Activated T-cell treated with anti-CD3 and anti-CD28 coated beads, Interleukin-2, amount 50 U/mL, for 24 hours (primary cell): ENCODE data around the gene DENND1B.
A peak's percentile ranks its signal among the peaks of the same experiment; 100 is the strongest.

Source experiments
- DNase-seq: peaks from one replicate; pipeline ENCODE4 v3.0.0-alpha.2; 2020
- H3K27ac Mint-ChIP-seq: 2 replicates; pipeline ENCODE4 v1.8.0; 2020; ENCODE audit warnings: mild to moderate bottlenecking, mixed read lengths
- H3K27me3 Mint-ChIP-seq: 2 replicates; pipeline ENCODE4 v1.8.0; 2020; ENCODE audit warnings: mixed read lengths
- H3K36me3 Mint-ChIP-seq: 2 replicates; pipeline ENCODE4 v1.8.0; 2020; ENCODE audit warnings: low read depth, mixed read lengths
- H3K4me1 Mint-ChIP-seq: 2 replicates; pipeline ENCODE4 v1.8.0; 2020; ENCODE audit warnings: low read depth, mixed read lengths
- H3K4me3 Mint-ChIP-seq: 2 replicates; pipeline ENCODE4 v1.8.0; 2020; ENCODE audit warnings: mild to moderate bottlenecking, moderate library complexity, mixed read lengths
- H3K9me3 Mint-ChIP-seq: 2 replicates; pipeline ENCODE4 v1.8.0; 2020; ENCODE audit warnings: mixed read lengths

The DENND1B gene

GRCh38 chr1:197621761-197622160 is 153.5 kb downstream of the DENND1B start:
- Mint-ChIP-seq H3K36me3 (peaks cover 16% of the 10 kb centered on the region), H3K4me3 (no peak overlapping the region), H3K4me1 (no peaks in the 10 kb centered on the region), H3K27ac (no peak overlapping the region), H3K27me3 (no peaks in the 10 kb centered on the region), H3K9me3 (no peaks in the 10 kb centered on the region)
- DNase-seq, result no peak

DNA sequence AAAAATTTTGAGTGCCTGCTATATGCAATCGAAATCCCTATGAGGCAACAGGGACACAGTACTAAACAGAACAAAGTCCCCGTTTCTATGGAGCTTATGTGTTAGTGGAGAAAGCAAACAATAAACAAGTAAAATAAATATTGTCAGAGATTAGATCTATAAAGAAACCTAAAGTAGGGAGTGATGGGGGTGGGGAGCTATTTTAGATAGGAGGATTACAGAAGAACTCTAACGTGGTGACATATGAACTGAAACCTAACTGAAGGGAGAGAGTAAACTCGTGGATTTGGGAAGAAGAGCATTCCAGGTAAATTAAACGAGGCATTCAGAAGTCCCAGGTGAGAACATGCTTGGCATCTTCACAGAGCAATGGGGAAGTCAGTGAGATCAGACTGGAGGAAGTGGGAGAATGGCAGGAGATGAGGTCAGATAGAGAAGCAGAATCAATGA is 154.5 kb downstream of the DENND1B start:
- DNase-seq, result no peak
- Mint-ChIP-seq H3K9me3 (no peaks in the 10 kb centered on the region), H3K27ac (no peak overlapping the region), H3K36me3 (peaks cover 9% of the 10 kb centered on the region), H3K4me1 (no peaks in the 10 kb centered on the region), H3K27me3 (no peaks in the 10 kb centered on the region), H3K4me3 (no peak overlapping the region)

GRCh38 chr1:197619008-197619640 is 156.2 kb downstream of the DENND1B start:
- H3K36me3 Mint-ChIP-seq, result peaks cover 7% of the 10 kb centered on the region
- no peak for DNase-seq
- no peak overlapping the region for H3K27ac Mint-ChIP-seq
- no peak overlapping the region for H3K4me3 Mint-ChIP-seq
- no peaks in the 10 kb centered on the region for H3K9me3 Mint-ChIP-seq
- H3K27me3 Mint-ChIP-seq, result no peaks in the 10 kb centered on the region
- no peaks in the 10 kb centered on the region for H3K4me1 Mint-ChIP-seq

GRCh38 chr1:197618061-197618460 is 157.2 kb downstream of the DENND1B start:
- no peak overlapping the region for H3K27ac Mint-ChIP-seq
- H3K4me3 Mint-ChIP-seq, result no peak overlapping the region
- H3K36me3 Mint-ChIP-seq, result peaks cover 12% of the 10 kb centered on the region
- H3K4me1 Mint-ChIP-seq, result no peaks in the 10 kb centered on the region
- H3K9me3 Mint-ChIP-seq, result no peaks in the 10 kb centered on the region
- DNase-seq, result no peak
- no peaks in the 10 kb centered on the region for H3K27me3 Mint-ChIP-seq

GRCh38 chr1:197615693-197616011 is 159.6 kb downstream of the DENND1B start:
- Mint-ChIP-seq H3K36me3 (peaks cover 13% of the 10 kb centered on the region), H3K4me3 (no peak overlapping the region), H3K27ac (no peak overlapping the region), H3K9me3 (no peaks in the 10 kb centered on the region), H3K4me1 (no peaks in the 10 kb centered on the region), H3K27me3 (no peaks in the 10 kb centered on the region)
- DNase-seq, result no peak

GRCh38 chr1:197614916-197615692 is 160.2 kb downstream of the DENND1B start:
- peaks cover 13% of the 10 kb centered on the region for H3K36me3 Mint-ChIP-seq
- H3K4me3 Mint-ChIP-seq, result no peak overlapping the region
- no peaks in the 10 kb centered on the region for H3K9me3 Mint-ChIP-seq
- DNase-seq, result peak; percentile 29
- H3K4me1 Mint-ChIP-seq, result no peaks in the 10 kb centered on the region
- H3K27ac Mint-ChIP-seq, result no peak overlapping the region
- H3K27me3 Mint-ChIP-seq, result no peaks in the 10 kb centered on the region

DNA sequence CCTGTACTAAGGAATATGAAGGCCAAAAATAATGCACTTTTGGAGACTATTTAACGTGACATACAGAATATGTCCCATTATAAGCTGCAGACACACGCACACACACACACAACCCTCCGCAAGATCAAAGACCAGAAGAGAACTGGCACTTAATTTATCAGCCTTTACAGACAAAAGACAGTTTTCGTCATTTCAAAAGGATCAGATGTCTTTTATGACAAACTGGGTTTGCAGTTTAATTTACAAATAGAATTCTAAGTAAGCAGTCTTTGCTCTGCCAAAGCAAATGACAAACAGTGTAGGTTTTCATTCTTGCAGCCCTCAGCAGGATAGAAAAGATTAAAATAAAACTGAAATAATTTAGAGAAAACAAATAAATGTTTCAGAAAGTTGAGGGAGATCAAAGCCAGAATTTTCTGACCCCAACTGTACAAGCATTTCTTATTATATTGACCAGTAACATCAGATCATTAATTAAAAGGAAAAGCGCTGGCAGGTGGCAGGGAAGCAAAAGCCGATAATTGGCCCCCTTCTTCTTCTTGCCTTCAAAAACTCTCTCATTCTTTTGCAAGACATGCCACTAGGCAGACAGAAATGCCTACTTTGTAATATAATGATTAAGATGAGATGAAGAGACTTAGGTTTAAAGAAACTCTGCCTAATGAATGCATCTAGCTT is 169.0 kb downstream of the DENND1B start:
- Mint-ChIP-seq H3K4me3 (no peak overlapping the region), H3K27me3 (no peaks in the 10 kb centered on the region), H3K36me3 (peaks cover 6% of the 10 kb centered on the region), H3K4me1 (no peaks in the 10 kb centered on the region), H3K27ac (no peak overlapping the region), H3K9me3 (no peaks in the 10 kb centered on the region)
- DNase-seq, result no peak

DNA sequence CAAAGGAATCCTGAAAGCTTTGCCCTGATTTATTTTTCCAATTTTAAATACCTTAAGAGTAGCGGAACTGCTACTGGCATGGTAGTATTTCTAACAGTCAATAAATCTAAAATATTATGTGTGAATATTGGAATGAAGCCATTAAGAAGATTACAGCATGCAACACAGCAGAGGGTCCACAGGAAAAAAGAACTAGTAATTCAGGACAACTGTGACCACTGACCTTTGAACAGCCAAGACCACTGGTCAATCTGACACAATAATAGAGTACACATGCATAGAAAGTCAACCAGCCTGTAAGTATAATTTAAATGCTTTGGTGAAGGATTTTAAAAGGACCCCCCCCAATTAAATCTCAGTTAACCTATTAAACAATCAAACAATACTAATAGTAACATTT is 171.0 kb downstream of the DENND1B start:
- no peak overlapping the region for H3K4me3 Mint-ChIP-seq
- H3K27ac Mint-ChIP-seq, result no peak overlapping the region
- no peaks in the 10 kb centered on the region for H3K27me3 Mint-ChIP-seq
- DNase-seq, result no peak
- H3K36me3 Mint-ChIP-seq, result peaks cover 9% of the 10 kb centered on the region
- no peaks in the 10 kb centered on the region for H3K4me1 Mint-ChIP-seq
- no peaks in the 10 kb centered on the region for H3K9me3 Mint-ChIP-seq

DNA sequence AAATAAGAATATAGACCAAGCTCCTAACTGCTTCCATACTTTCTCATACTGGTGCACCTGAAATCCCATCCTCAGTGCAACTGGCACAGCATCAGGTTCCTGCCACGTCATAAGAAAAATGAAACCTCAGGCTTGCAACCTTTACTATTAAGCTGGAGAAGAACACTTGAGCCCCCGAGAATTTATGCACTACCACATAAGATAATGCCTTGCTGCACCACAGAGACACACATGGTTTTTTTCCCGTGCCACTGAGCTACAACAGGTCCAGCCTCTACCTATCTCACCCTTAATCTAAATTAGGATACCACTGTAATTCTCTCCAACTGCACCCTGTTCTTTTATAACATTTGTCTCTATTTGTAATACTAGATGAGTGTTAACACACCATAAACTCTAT is 174.5 kb downstream of the DENND1B start:
- DNase-seq, result no peak
- Mint-ChIP-seq H3K4me3 (no peak overlapping the region), H3K27me3 (no peaks in the 10 kb centered on the region), H3K4me1 (no peaks in the 10 kb centered on the region), H3K27ac (no peak overlapping the region), H3K9me3 (no peaks in the 10 kb centered on the region), H3K36me3 (peaks cover 7% of the 10 kb centered on the region)

DNA sequence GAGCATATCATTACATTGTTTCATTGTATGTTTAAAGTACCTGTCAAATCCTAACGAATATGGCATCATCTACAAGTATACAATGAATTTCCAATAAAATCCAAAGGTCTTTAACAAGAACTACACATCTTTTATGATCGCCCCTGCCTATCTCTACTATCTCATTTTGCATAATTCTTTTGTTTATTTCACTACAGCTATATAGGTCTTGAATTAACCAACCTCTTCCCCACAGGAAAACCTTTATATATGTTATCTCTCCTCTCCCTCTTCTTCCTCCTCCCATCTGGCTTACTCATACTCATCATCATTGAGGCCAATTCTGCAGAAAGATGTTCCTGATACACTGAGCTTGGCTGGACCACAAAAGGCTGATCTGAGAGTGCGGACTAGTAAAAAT is 175.5 kb downstream of the DENND1B start:
- DNase-seq, result no peak
- H3K9me3 Mint-ChIP-seq, result no peaks in the 10 kb centered on the region
- no peaks in the 10 kb centered on the region for H3K4me1 Mint-ChIP-seq
- H3K36me3 Mint-ChIP-seq, result peaks cover 15% of the 10 kb centered on the region
- no peaks in the 10 kb centered on the region for H3K27me3 Mint-ChIP-seq
- H3K27ac Mint-ChIP-seq, result no peak overlapping the region
- H3K4me3 Mint-ChIP-seq, result no peak overlapping the region

- H3K4me1 Mint-ChIP-seq, result no peaks in the 10 kb centered on the region
- no peaks in the 10 kb centered on the region for H3K9me3 Mint-ChIP-seq
- no peak overlapping the region for H3K27ac Mint-ChIP-seq
- no peaks in the 10 kb centered on the region for H3K27me3 Mint-ChIP-seq
- H3K4me3 Mint-ChIP-seq, result no peak overlapping the region
- H3K36me3 Mint-ChIP-seq, result peaks cover 21% of the 10 kb centered on the region
- DNase-seq, result no peak
Observed at GRCh38 chr1:197598935-197599334, 176.3 kb downstream of the DENND1B start.

DNA sequence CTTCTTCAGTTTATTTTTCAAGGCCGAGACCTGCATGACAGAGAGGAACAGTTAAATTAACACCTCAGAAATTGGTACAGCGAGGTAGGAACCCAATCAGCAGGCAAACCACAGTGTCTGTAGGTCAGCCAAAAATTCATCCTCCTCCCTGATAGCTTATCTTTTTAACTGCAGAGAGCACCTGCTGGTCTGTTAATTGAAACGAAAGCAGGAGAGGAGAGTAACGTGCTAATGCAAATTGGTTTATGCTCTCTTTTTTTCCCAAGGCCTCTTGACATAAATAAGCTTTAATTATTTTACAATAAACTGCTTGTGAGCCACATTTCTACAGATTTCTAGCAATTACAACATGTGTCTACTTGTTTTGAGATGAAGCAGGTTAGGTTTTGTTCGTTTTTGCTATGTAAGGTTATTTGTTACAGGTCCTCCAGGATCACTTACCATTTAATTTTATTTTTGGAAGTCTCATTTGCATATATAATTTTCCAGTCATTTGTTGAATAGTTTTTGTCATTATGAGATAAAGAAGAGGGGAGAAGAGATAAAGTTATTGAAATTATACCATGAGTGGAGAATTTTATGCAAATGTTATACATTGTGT is 179.9 kb downstream of the DENND1B start:
- no peak overlapping the region for H3K27ac Mint-ChIP-seq
- no peaks in the 10 kb centered on the region for H3K27me3 Mint-ChIP-seq
- no peak overlapping the region for H3K4me3 Mint-ChIP-seq
- H3K4me1 Mint-ChIP-seq, result no peaks in the 10 kb centered on the region
- peaks cover 24% of the 10 kb centered on the region for H3K36me3 Mint-ChIP-seq
- H3K9me3 Mint-ChIP-seq, result no peaks in the 10 kb centered on the region
- DNase-seq, result no peak

GRCh38 chr1:197590687-197591086 is 184.6 kb downstream of the DENND1B start:
- H3K9me3 Mint-ChIP-seq, result no peaks in the 10 kb centered on the region
- DNase-seq, result no peak
- H3K27ac Mint-ChIP-seq, result no peak overlapping the region
- no peak overlapping the region for H3K4me3 Mint-ChIP-seq
- H3K27me3 Mint-ChIP-seq, result no peaks in the 10 kb centered on the region
- H3K36me3 Mint-ChIP-seq, result peaks cover 37% of the 10 kb centered on the region
- H3K4me1 Mint-ChIP-seq, result no peaks in the 10 kb centered on the region

DNA sequence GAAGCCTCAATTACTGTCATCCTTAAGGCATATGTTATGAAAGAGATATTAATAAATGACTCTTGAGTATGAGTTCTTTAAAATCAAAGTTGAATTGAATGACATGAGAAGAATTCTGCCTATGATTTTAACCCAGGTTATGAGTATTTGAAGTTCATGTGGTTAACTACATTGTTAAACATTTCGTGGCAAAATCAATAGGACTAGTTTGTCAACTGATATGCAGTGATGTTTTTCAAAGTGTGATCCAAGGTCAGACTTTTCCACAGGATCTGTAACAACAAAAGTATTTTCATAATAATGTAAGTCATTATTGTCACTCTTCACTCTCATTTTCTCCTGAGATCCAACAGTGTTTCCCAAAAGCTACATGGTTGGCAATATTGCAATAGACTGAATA is 189.5 kb downstream of the DENND1B start:
- H3K9me3 Mint-ChIP-seq, result no peaks in the 10 kb centered on the region
- no peak for DNase-seq
- H3K36me3 Mint-ChIP-seq, result peaks cover 35% of the 10 kb centered on the region

GRCh38 chr1:197577580-197577979 is 197.7 kb downstream of the DENND1B start:
- Mint-ChIP-seq H3K27me3 (no peaks in the 10 kb centered on the region), H3K9me3 (no peaks in the 10 kb centered on the region), H3K4me3 (no peak overlapping the region), H3K27ac (no peak overlapping the region), H3K4me1 (no peaks in the 10 kb centered on the region), H3K36me3 (peaks cover 70% of the 10 kb centered on the region)
- no peak for DNase-seq

More for the DNA sequence above, 189.5 kb downstream of the DENND1B start:
- Mint-ChIP-seq H3K4me1 (no peaks in the 10 kb centered on the region), H3K4me3 (no peak overlapping the region), H3K27me3 (no peaks in the 10 kb centered on the region), H3K27ac (no peak overlapping the region)
